Suprapubic skin (tissue), 4 donors: ENCODE data around the gene PHLDB2.

Experiments
- CTCF ChIP-seq, 2 donors: fragments of 200-600 bp in 1 of 2; fragments of 450-650 bp in 1 of 2; sonication (generic) in 1 of 2; IDR thresholded peaks; one replicate each; pipeline ENCODE4 v1.5.1; 2016 to 2019; ENCODE audit warnings: antibody characterized with exemption in 2 of 2, mild to moderate bottlenecking in 1 of 2, moderate library complexity in 1 of 2
- POLR2A ChIP-seq, 2 donors: fragments of 450-650 bp; IDR thresholded peaks; one replicate each; pipeline ENCODE4 v1.6.1; 2017; ENCODE audit warnings: antibody characterized with exemption in 2 of 2, mild to moderate bottlenecking in 2 of 2, moderate library complexity in 2 of 2
- POLR2AphosphoS5 ChIP-seq, 3 donors: sonication (generic); formaldehyde crosslinking; IDR thresholded peaks; one replicate each; pipeline ENCODE4 v1.6.1; 2017; ENCODE audit warnings: antibody characterized with exemption in 3 of 3

- TF ChIP-seq POLR2A (IDR thresholded peaks at IDR 0.05) = no peak
- no peak for TF ChIP-seq CTCF (IDR thresholded peaks at IDR 0.05)
- no peak for TF ChIP-seq POLR2AphosphoS5 (IDR thresholded peaks at IDR 0.05)
These were observed 80.8 kb downstream of the PHLDB2 start for GRCh38 chr3:111939873-111940272.
